ENCODE results near the gene SLC19A1.

SLC19A1 gene

GRCh38 chr21:45588086-45588825 lies 46.0 kb upstream of the SLC19A1 start:
- no peak overlapping the region for H2AFZ ChIP-seq (ENCODE audit: low read depth, low read length)
- no peaks in the 10 kb centered on the region for H3K36me3 ChIP-seq (ENCODE audit: insufficient read depth, low read length)
- no peak overlapping the region for H3K9ac ChIP-seq (ENCODE audit: low read depth, low read length)
- no peak overlapping the region for H3K4me3 ChIP-seq (ENCODE audit: low read depth in 1 of 2, low read length in 2 of 2)
- H3K79me2 ChIP-seq (ENCODE audit: insufficient read depth, low read length) = no peaks in the 10 kb centered on the region
- H3K27ac ChIP-seq (ENCODE audit: low read length) = no peak overlapping the region
- no peak for ATAC-seq (ENCODE audit: insufficient read depth, low read depth)
- no peak overlapping the region for H3K4me2 ChIP-seq (ENCODE audit: insufficient read depth, low read length)
- TF ChIP-seq EZH2 (IDR thresholded peaks at IDR 0.05; ENCODE audit: borderline replicate concordance, low read depth, low read length, severe bottlenecking) (no peak), CTCF (IDR thresholded peaks at IDR 0.05; ENCODE audit: borderline replicate concordance, extremely low read depth, low read length, poor library complexity, severe bottlenecking) (no peak)
- no peak for DNase-seq
- H3K4me1 ChIP-seq (ENCODE audit: insufficient read depth, low read length) = peaks cover 7% of the 10 kb centered on the region; the same call in 1 of the 2 replicates
- no peaks in the 10 kb centered on the region for H3K27me3 ChIP-seq (ENCODE audit: insufficient read depth, low read length, poor library complexity)
- peaks cover 9% of the 10 kb centered on the region for H3K9me3 ChIP-seq (ENCODE audit: insufficient read depth, low read length, severe bottlenecking)
- 0 out of 2 replicates have a peak, but pooled peaks cover 2% of the 10 kb centered on the region for H4K20me1 ChIP-seq (ENCODE audit: insufficient read depth, low read length)

GRCh38 chr21:45586289-45586858 lies 44.1 kb upstream of the SLC19A1 start:
- Histone ChIP-seq H2AFZ (ENCODE audit: low read depth, low read length) (no peak overlapping the region), H3K4me2 (ENCODE audit: insufficient read depth, low read length) (no peak overlapping the region), H3K4me3 (ENCODE audit: low read depth in 1 of 2, low read length in 2 of 2) (no peak overlapping the region), H4K20me1 (ENCODE audit: insufficient read depth, low read length) (0 out of 2 replicates have a peak, but pooled peaks cover 2% of the 10 kb centered on the region), H3K36me3 (ENCODE audit: insufficient read depth, low read length) (no peaks in the 10 kb centered on the region), H3K4me1 (ENCODE audit: insufficient read depth, low read length) (no peaks in the 10 kb centered on the region), H3K27me3 (ENCODE audit: insufficient read depth, low read length, poor library complexity) (no peaks in the 10 kb centered on the region), H3K9ac (ENCODE audit: low read depth, low read length) (no peak overlapping the region), H3K9me3 (ENCODE audit: insufficient read depth, low read length, severe bottlenecking) (peaks cover 9% of the 10 kb centered on the region), H3K79me2 (ENCODE audit: insufficient read depth, low read length) (no peaks in the 10 kb centered on the region), H3K27ac (ENCODE audit: low read length) (no peak overlapping the region)
- TF ChIP-seq EZH2 (IDR thresholded peaks at IDR 0.05; ENCODE audit: borderline replicate concordance, low read depth, low read length, severe bottlenecking) (no peak), CTCF (IDR thresholded peaks at IDR 0.05; ENCODE audit: borderline replicate concordance, extremely low read depth, low read length, poor library complexity, severe bottlenecking) (no peak)
- no peak for ATAC-seq (ENCODE audit: insufficient read depth, low read depth)
- DNase-seq = no peak

- no peak overlapping the region for H3K9ac ChIP-seq (ENCODE audit: low read depth, low read length)
- H3K4me1 ChIP-seq (ENCODE audit: insufficient read depth, low read length) = no peaks in the 10 kb centered on the region
- no peaks in the 10 kb centered on the region for H4K20me1 ChIP-seq (ENCODE audit: insufficient read depth, low read length)
- no peak for DNase-seq
- H3K4me3 ChIP-seq (ENCODE audit: low read depth in 1 of 2, low read length in 2 of 2) = no peak overlapping the region
- H3K36me3 ChIP-seq (ENCODE audit: insufficient read depth, low read length) = no peaks in the 10 kb centered on the region
- H3K27me3 ChIP-seq (ENCODE audit: insufficient read depth, low read length, poor library complexity) = no peaks in the 10 kb centered on the region
- no peaks in the 10 kb centered on the region for H3K79me2 ChIP-seq (ENCODE audit: insufficient read depth, low read length)
- no peak overlapping the region for H3K4me2 ChIP-seq (ENCODE audit: insufficient read depth, low read length)
- H2AFZ ChIP-seq (ENCODE audit: low read depth, low read length) = no peak overlapping the region
- no peak for ATAC-seq (ENCODE audit: insufficient read depth, low read depth)
- no peak for TF ChIP-seq CTCF (IDR thresholded peaks at IDR 0.05; ENCODE audit: borderline replicate concordance, extremely low read depth, low read length, poor library complexity, severe bottlenecking)
- no peak for TF ChIP-seq EZH2 (IDR thresholded peaks at IDR 0.05; ENCODE audit: borderline replicate concordance, low read depth, low read length, severe bottlenecking)
- H3K27ac ChIP-seq (ENCODE audit: low read length) = no peak overlapping the region
- H3K9me3 ChIP-seq (ENCODE audit: insufficient read depth, low read length, severe bottlenecking) = peaks cover 9% of the 10 kb centered on the region
Observed at GRCh38 chr21:45584786-45585185, 42.5 kb upstream of the SLC19A1 start.
